Mesenchymal stem cell (in vitro differentiated cells and primary cell): ENCODE data around the gene TAS1R2.

ENCODE experiments used
- DNase-seq: peaks from one replicate; pipeline ENCODE4 v3.0.0-alpha.2; 2013
- H2AFZ ChIP-seq: one replicate; pipeline ENCODE4 v1.6.1; 2013; ENCODE audit warnings: low read depth, mild to moderate bottlenecking, control low read depth, inconsistent platforms, low read length, moderate library complexity
- H2AK5ac ChIP-seq: 2 replicates; pipeline ENCODE4 v1.6.1; 2013; ENCODE audit warnings: low read length, moderate library complexity, mild to moderate bottlenecking, inconsistent platforms; ENCODE audit not compliant: severe bottlenecking
- H2BK120ac ChIP-seq: one replicate; pipeline ENCODE4 v1.6.1; 2013; ENCODE audit warnings: low read depth, mild to moderate bottlenecking, inconsistent platforms, low read length, moderate library complexity
- H2BK12ac ChIP-seq, 2 experiments: one replicate each; pipeline ENCODE4 v1.6.1; 2013; ENCODE audit warnings: inconsistent platforms in 2 of 2, low read length in 2 of 2, mild to moderate bottlenecking in 2 of 2, moderate library complexity in 2 of 2, control low read depth in 1 of 2
- H2BK15ac ChIP-seq: one replicate; pipeline ENCODE4 v1.6.1; 2013; ENCODE audit warnings: mild to moderate bottlenecking, low read depth, inconsistent platforms; ENCODE audit not compliant: poor library complexity, severe bottlenecking
- H2BK5ac ChIP-seq: 2 replicates; pipeline ENCODE4 v1.6.1; 2013; ENCODE audit warnings: low read depth, mild to moderate bottlenecking, low read length, control low read depth, inconsistent platforms; ENCODE audit not compliant: poor library complexity, severe bottlenecking
- H3K14ac ChIP-seq, 2 experiments: one replicate each; pipeline ENCODE4 v1.6.1; 2013; ENCODE audit warnings: inconsistent platforms in 2 of 2, low read length in 2 of 2, control low read depth in 1 of 2, mild to moderate bottlenecking in 1 of 2, moderate library complexity in 1 of 2
- H3K18ac ChIP-seq, 2 experiments: one replicate each; pipeline ENCODE4 v1.6.1; 2013; ENCODE audit warnings: inconsistent platforms in 2 of 2, low read length in 2 of 2, control low read depth in 1 of 2, low read depth in 1 of 2, mild to moderate bottlenecking in 1 of 2
- H3K23ac ChIP-seq, 2 experiments: one replicate each; pipeline ENCODE4 v1.6.1; 2013; ENCODE audit warnings: inconsistent platforms in 2 of 2, low read length in 2 of 2, mild to moderate bottlenecking in 2 of 2, moderate library complexity in 2 of 2, control low read depth in 1 of 2
- H3K27ac ChIP-seq: 2 replicates; pipeline ENCODE4 v1.5.1; 2013; ENCODE audit warnings: mild to moderate bottlenecking, moderate library complexity, low read length, control low read depth, inconsistent platforms; ENCODE audit not compliant: poor library complexity, severe bottlenecking
- H3K27me3 ChIP-seq, 2 experiments: 2 replicates each; pipeline versions ENCODE4 v1.6.1 to v1.7.0; 2013; ENCODE audit warnings: low read length in 2 of 2, mild to moderate bottlenecking in 2 of 2, moderate library complexity in 2 of 2, control low read depth in 1 of 2, inconsistent platforms in 1 of 2; ENCODE audit not compliant: control insufficient read depth in 1 of 2, insufficient read depth in 1 of 2
- H3K36me3 ChIP-seq, 2 experiments: 2 replicates each; pipeline versions ENCODE4 v1.6.1 to v1.7.0; 2013; ENCODE audit warnings: low read length in 2 of 2, control low read depth in 1 of 2, inconsistent platforms in 1 of 2, low read depth in 1 of 2, mild to moderate bottlenecking in 1 of 2; ENCODE audit not compliant: insufficient read depth in 2 of 2, control insufficient read depth in 1 of 2
- H3K4ac ChIP-seq, 2 experiments: one replicate each; pipeline ENCODE4 v1.6.1; 2013; ENCODE audit warnings: inconsistent platforms in 2 of 2, low read length in 2 of 2, mild to moderate bottlenecking in 2 of 2, moderate library complexity in 2 of 2, control low read depth in 1 of 2, low read depth in 1 of 2
- H3K4me1 ChIP-seq: 2 replicates; pipeline ENCODE4 v1.6.1; 2013; ENCODE audit warnings: low read depth, low read length, control low read depth; ENCODE audit not compliant: control insufficient read depth, insufficient read depth
- H3K4me2 ChIP-seq: 2 replicates; pipeline ENCODE4 v1.6.1; 2013; ENCODE audit warnings: low read length, mild to moderate bottlenecking, inconsistent platforms; ENCODE audit not compliant: poor library complexity, severe bottlenecking
- H3K4me3 ChIP-seq, 2 experiments: 2 replicates each; pipeline versions ENCODE4 v1.5.1 to v1.7.0; 2013; ENCODE audit warnings: low read length in 2 of 2, mild to moderate bottlenecking in 2 of 2, control low read depth in 1 of 2, low read depth in 1 of 2; ENCODE audit not compliant: insufficient read depth in 1 of 2
- H3K79me1 ChIP-seq: replicated peaks from 2 replicates; pipeline ENCODE4 v1.6.1; 2013; ENCODE audit warnings: mild to moderate bottlenecking, control low read depth, low read length, inconsistent platforms; ENCODE audit not compliant: poor library complexity, severe bottlenecking
- H3K9ac ChIP-seq: 2 replicates; pipeline ENCODE4 v1.7.0; 2013; ENCODE audit warnings: mild to moderate bottlenecking, low read length, moderate library complexity
- H3K9me3 ChIP-seq: 2 replicates; pipeline ENCODE4 v1.7.0; 2013; ENCODE audit warnings: mild to moderate bottlenecking, low read length; ENCODE audit not compliant: control insufficient read depth
- H4K8ac ChIP-seq: one replicate; pipeline ENCODE4 v1.6.1; 2013; ENCODE audit warnings: inconsistent platforms, mild to moderate bottlenecking, low read length, moderate library complexity
- H4K91ac ChIP-seq: one replicate; pipeline ENCODE4 v1.6.1; 2013; ENCODE audit warnings: mild to moderate bottlenecking, low read length, inconsistent platforms
- WGBS: methylation state at CpG from one replicate; pipeline ENCODE4 v1.1.7; 2013; ENCODE audit warnings: mixed read lengths; 5-methylcytosine and 5-hydroxymethylcytosine counted together

TAS1R2 gene

DNA sequence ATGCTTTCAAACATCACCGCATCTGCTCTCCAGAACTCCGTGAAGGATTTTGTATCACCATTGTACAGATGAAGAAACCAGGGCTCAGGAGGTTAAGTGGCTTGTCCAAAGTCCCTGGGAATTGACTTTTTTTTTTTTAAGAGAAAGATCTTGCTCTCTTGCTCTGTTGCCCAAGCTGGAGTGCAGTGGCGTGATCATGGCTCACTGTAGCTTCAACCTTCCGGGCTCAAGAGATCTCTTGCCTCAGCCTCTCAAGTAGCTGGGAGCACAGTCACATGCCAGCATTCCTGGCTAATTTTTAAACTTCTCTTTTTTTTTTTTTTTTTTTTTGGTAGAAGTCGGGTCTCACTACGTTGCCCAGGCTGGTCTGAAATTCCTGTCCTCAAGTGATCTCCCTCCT, 6.9 kb upstream of the TAS1R2 start:
- Histone ChIP-seq H3K4me2 (no peak overlapping the region), H3K14ac (no peak overlapping the region), H2BK12ac (no peak overlapping the region), H2AK5ac (no peak overlapping the region), H3K9me3 (no peaks in the 10 kb centered on the region), H4K91ac (no peak overlapping the region), H3K79me1 (no peaks in the 10 kb centered on the region), H3K9ac (no peak overlapping the region), H3K27ac (no peak overlapping the region), H3K4ac (no peak overlapping the region), H2BK15ac (no peak overlapping the region), H3K23ac (no peak overlapping the region), H2AFZ (no peak overlapping the region), H4K8ac (no peak overlapping the region), H3K4me3 (no peak overlapping the region), H3K18ac (no peak overlapping the region), H2BK5ac (no peak overlapping the region), H3K4me1 (no peaks in the 10 kb centered on the region), H3K27me3 (peaks cover 36 to 54% of the 10 kb centered on the region in 2 experiments), H3K36me3 (peaks cover 0 to under 1% of the 10 kb centered on the region in 2 experiments), H2BK120ac (no peak overlapping the region)
- WGBS = 88% methylated on average over 6 of the region's 6 CpGs
- DNase-seq = no peak

DNA sequence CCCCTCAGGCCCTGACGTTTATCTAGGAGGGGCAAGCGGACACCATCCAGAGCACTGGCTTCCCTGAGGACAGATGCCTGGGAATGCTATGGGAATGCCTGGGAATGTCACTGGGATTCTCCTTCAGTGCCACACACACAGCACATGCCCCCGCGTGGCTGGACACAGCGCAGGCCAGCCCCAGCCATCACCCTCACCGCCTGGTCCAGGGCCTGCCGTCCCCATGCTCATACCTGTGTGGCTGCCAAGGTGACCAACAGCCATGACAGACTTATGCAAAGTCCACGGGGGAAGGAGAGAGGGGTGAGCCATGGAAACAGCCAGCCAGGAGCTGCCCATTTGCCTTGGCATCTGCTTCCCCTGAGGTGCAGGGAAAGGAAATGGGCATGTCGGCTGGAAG, 5.7 kb upstream of the TAS1R2 start:
- H2BK12ac ChIP-seq = no peak overlapping the region
- H3K9me3 ChIP-seq = no peaks in the 10 kb centered on the region
- no peak overlapping the region for H3K27ac ChIP-seq
- no peak overlapping the region for H2AFZ ChIP-seq
- 75% methylated on average over 9 of the region's 9 CpGs for WGBS
- H4K91ac ChIP-seq = no peak overlapping the region
- H3K4me2 ChIP-seq = no peak overlapping the region
- H3K4me1 ChIP-seq = no peaks in the 10 kb centered on the region
- DNase-seq = no peak
- H3K27me3 ChIP-seq = peaks cover 37 to 58% of the 10 kb centered on the region in 2 experiments
- no peak overlapping the region for H2BK15ac ChIP-seq
- no peak overlapping the region for H2BK120ac ChIP-seq
- no peaks in the 10 kb centered on the region for H3K36me3 ChIP-seq
- no peak overlapping the region for H4K8ac ChIP-seq
- no peaks in the 10 kb centered on the region for H3K79me1 ChIP-seq
- no peak overlapping the region for H3K14ac ChIP-seq
- no peak overlapping the region for H3K4ac ChIP-seq
- H3K18ac ChIP-seq = no peak overlapping the region
- peak overlapping the region in 1 of 2 experiments; percentile 11 for H3K4me3 ChIP-seq
- no peak overlapping the region for H3K23ac ChIP-seq
- no peak overlapping the region for H3K9ac ChIP-seq
- no peak overlapping the region for H2AK5ac ChIP-seq
- H2BK5ac ChIP-seq = no peak overlapping the region

DNA sequence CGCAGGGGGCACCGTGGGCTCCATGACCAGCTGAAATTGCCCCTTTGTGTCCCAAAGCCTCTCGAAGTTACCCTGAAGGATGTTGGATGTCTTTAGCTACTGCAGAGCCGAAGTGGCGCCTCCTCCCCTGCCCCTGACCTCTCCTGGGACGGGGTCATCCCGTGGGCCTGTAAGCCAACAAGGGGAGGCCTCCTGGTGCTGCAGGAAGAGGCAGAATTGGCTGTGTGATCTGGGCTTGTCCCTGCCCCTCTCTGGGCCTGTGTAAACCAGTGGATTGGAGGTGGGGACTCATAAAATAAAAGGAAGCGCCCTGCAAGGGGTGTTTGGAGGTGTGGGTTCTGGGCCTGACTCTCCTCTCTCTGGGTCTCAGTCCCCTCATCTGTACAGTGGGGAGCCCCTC, 2.1 kb upstream of the TAS1R2 start:
- Histone ChIP-seq H2AFZ (no peak overlapping the region), H3K79me1 (no peaks in the 10 kb centered on the region), H3K9me3 (no peaks in the 10 kb centered on the region), H3K9ac (no peak overlapping the region), H3K4ac (no peak overlapping the region), H2AK5ac (no peak overlapping the region), H3K18ac (no peak overlapping the region), H3K4me1 (no peaks in the 10 kb centered on the region), H3K4me2 (no peak overlapping the region), H3K27ac (no peak overlapping the region), H3K4me3 (no peak overlapping the region), H3K23ac (no peak overlapping the region), H2BK5ac (no peak overlapping the region), H4K8ac (no peak overlapping the region), H3K36me3 (no peaks in the 10 kb centered on the region), H2BK120ac (no peak overlapping the region), H2BK12ac (no peak overlapping the region), H3K14ac (no peak overlapping the region), H2BK15ac (no peak overlapping the region), H3K27me3 (peaks cover 28 to 29% of the 10 kb centered on the region in 2 experiments), H4K91ac (no peak overlapping the region)
- 69% methylated on average over 8 of the region's 8 CpGs for WGBS
- no peak for DNase-seq

DNA sequence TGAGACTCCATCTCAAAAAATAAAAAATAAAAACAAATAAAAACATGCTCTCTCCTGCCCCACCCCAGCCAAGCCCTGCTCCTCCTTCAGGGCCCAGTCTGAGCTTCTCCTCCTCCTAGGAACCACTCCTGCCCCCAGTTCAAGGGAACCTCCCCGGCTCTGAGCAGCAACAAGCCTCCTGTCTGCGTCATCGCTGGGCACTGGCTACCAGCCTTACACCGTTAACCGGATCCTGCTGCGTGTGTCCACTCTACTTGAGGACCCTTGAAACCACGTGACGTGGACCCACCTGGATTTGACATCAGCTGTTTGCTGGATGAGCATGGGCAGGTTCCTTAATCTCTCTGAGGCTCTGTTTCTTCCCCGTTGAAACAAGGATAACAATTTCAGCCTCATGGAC, 1.6 kb upstream of the TAS1R2 start:
- Histone ChIP-seq H4K91ac (no peak overlapping the region), H3K79me1 (no peaks in the 10 kb centered on the region), H2BK15ac (no peak overlapping the region), H2BK5ac (no peak overlapping the region), H3K4me3 (no peak overlapping the region), H2BK120ac (no peak overlapping the region), H3K23ac (no peak overlapping the region), H3K4ac (no peak overlapping the region), H3K14ac (no peak overlapping the region), H3K9me3 (no peaks in the 10 kb centered on the region), H3K4me2 (no peak overlapping the region), H3K27ac (no peak overlapping the region), H3K27me3 (peaks cover 25 to 26% of the 10 kb centered on the region in 2 experiments), H3K18ac (no peak overlapping the region), H2AK5ac (no peak overlapping the region), H3K9ac (no peak overlapping the region), H3K36me3 (no peaks in the 10 kb centered on the region), H3K4me1 (no peaks in the 10 kb centered on the region), H2AFZ (no peak overlapping the region), H2BK12ac (no peak overlapping the region), H4K8ac (no peak overlapping the region)
- WGBS = 68% methylated on average over 9 of the region's 9 CpGs
- DNase-seq = no peak
